Mammary microvascular endothelial cell (primary cell): ENCODE measurements around the gene CAMK2B. TPM values are rescaled to one million over a fixed set of nuclear protein-coding genes. Genes with fewer than 3 reads are reported as not detected.

Source experiments
- total RNA-seq: library from RNA; depleted of rRNA; stranded (reverse); fragments of >200 nt; gene quantifications from 2 replicates; pipeline ENCODE4 v1.2.3, GENCODE V29; 2015

The CAMK2B gene
- total RNA-seq: 0.20 and 0.69 TPM in 2 replicates

DNA sequence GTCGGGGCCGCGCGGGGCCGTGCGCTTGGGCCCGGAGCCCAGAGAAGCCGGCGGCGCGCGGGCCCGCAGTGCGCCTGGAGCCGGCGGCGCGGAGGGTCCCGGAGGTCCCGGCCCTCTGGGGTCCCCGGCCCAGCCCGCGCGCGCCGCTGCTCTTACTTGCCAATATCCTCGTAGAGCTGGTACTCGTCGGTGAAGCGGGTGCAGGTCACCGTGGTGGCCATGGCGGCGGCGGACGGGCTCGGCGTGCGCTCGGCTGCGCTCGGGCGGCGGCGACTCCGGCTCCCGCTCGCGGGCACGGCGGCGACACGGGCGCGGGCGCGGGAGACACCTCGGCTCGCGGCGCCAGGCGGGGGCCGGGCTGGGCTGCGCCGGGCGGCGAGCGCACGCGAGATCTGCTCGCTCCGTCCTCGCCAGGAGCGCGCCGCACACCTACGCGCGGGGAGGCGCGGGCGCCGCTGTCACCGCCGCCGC, at the start of gene CAMK2B:
TSS of gene CAMK2B (minus strand) at position 394 of the 471 bp plus-strand sequence. CDS start at position 221, 173 bp downstream.

DNA sequence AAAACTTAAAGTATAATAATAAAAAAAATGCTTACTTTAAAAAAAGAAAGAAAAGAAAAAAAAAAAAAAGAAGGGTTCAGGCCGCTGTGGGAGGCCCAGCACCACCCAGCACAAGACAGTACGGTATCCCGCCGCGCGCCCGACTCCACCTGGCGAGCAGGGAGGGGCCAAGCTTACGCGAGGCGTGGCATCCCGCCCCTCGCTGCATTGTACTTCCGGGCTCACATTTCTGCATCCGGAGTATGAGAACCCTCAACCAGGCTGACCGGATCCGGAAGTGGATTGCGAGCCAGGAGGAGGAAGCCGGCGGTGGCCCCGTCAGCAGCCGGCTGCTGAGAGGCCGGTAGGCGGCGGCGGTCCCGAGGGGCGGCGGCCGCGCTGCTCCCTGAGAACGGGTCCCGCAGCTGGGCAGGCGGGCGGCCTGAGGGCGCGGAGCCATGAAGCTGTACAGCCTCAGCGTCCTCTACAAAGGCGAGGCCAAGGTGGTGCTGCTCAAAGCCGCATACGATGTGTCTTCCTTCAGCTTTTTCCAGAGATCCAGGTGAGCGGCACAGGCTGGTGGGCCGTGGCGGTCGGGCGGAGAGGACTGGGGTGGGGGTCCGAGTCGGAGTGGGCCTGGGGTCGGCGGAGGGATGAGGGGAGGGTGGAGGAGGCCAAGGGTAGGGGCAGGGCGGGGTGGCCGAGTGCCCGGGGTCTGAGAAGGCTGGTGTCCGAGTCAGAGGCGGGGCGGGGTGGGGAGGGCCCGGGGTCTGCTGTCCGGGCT, 124.5 kb downstream of the CAMK2B start, which contains the start of gene YKT6:
TSS of gene YKT6 (plus strand) at position 280 of the 763 bp plus-strand sequence. CDS start at position 438, 158 bp downstream.

DNA sequence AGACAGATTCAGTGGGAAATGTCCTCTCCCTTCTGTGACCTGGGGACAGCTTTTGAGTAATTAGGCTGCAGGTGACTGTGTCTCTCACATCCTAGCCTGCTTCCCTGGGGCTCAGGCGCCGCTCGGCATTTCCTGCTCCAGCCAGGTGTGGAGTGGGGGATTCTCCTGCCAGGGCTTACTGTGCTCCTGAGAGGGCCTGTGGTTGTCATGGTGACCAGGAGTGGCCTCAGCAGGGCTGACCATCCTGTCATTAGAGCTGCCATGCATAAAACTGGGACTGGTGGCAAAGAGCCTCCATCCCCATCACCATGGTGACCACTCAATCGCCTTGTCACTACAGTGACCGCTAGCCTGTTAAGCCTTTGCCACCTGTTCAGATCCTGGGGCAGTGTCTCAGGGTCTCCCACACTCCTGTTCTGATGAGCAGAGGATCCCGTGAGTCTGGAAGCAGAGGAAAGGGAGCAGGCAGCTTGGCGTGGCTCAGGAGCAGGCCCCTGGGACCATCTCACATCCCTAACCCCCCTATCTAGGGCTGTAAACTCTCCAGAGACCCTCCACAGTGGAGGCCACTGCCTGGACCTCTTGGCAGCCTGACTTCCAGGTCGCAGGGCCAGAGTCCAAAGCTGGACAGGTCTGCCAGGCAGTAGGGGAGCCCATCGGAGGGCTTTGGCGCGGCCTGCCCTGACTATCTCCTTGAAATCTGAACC, 136.0 kb downstream of the CAMK2B start, which contains the start of gene GCK:
TSS of gene GCK (minus strand) at position 154 of the 707 bp plus-strand sequence. CDS start 486 bp downstream, outside the sequence.

Other genes with a start within 250 kb of the CAMK2B start
- gene POLM, start 243.1 kb downstream of the CAMK2B start, total RNA-seq: 16.6 and 18.0 TPM in 2 replicates
- gene AEBP1, start 221.2 kb downstream of the CAMK2B start, total RNA-seq: 8.2 and 9.2 TPM in 2 replicates
- gene POLD2, start 202.0 kb downstream of the CAMK2B start, total RNA-seq: 117 TPM in 2 replicates
- gene MYL7, start 184.3 kb downstream of the CAMK2B start, total RNA-seq: not detected in 2 replicates
- 0.39 TPM in 1 of 2 replicates, not detected in the other for gene GCK, start 136.2 kb downstream of the CAMK2B start, total RNA-seq
- 92.3 and 96.4 TPM in 2 replicates for gene YKT6, start 124.6 kb downstream of the CAMK2B start, total RNA-seq
- gene NUDCD3, start 165.1 kb upstream of the CAMK2B start, total RNA-seq: 60.5 and 62.0 TPM in 2 replicates
- not detected in 2 replicates for gene NPC1L1, start 215.7 kb upstream of the CAMK2B start, total RNA-seq
- 74.0 and 77.9 TPM in 2 replicates for gene DDX56, start 248.3 kb upstream of the CAMK2B start, total RNA-seq